Stimulated activated CD8-positive, alpha-beta memory T cell treated with anti-CD3 and anti-CD28 coated beads, Interleukin-12 subunit alpha, Interleukin-12 subunit beta, amount 100 ng/mL, for 24 hours (primary cell): Measurements from ENCODE around the gene RARG.

ENCODE experiments used
- DNase-seq: peaks from one replicate; pipeline ENCODE4 v3.0.0-alpha.2; 2020; ENCODE audit errors: extremely low read depth

The RARG gene

GRCh38 chr12:53231921-53232645 lies at the start of gene RARG:
Gene RARG, minus strand, starts transcription at chr12:53232209. Its CDS starts 4,664 bp downstream, at chr12:53227545.
- DNase-seq = no peak

GRCh38 chr12:53279888-53280498 lies 48.0 kb upstream of the RARG start:
- no peak for DNase-seq

- DNase-seq = no peak
Measured at GRCh38 chr12:53279283-53279869, 47.4 kb upstream of the RARG start.

GRCh38 chr12:53277981-53278380 lies 46.0 kb upstream of the RARG start:
- no peak for DNase-seq

- no peak for DNase-seq
Measured at GRCh38 chr12:53276511-53276910, 44.5 kb upstream of the RARG start.

GRCh38 chr12:53274445-53274844 lies 42.4 kb upstream of the RARG start:
- no peak for DNase-seq

- DNase-seq = no peak
Measured at GRCh38 chr12:53268630-53269562, 36.9 kb upstream of the RARG start.

GRCh38 chr12:53267999-53268629 lies 36.1 kb upstream of the RARG start, which contains the start of gene ESPL1:
Gene ESPL1, plus strand, starts transcription at chr12:53268299. Its CDS starts 468 bp downstream, at chr12:53268767.
- peak; percentile 67 for DNase-seq

- no peak for DNase-seq
Measured at GRCh38 chr12:53267306-53267998, 35.4 kb upstream of the RARG start.

GRCh38 chr12:53265783-53266182 lies 33.8 kb upstream of the RARG start:
- DNase-seq = no peak

GRCh38 chr12:53259891-53260290 lies 27.9 kb upstream of the RARG start:
- no peak for DNase-seq

- no peak for DNase-seq
Measured at GRCh38 chr12:53258541-53259539, 26.8 kb upstream of the RARG start.

GRCh38 chr12:53255996-53256395 lies 24.0 kb upstream of the RARG start:
- no peak for DNase-seq

GRCh38 chr12:53254816-53255545 lies 23.0 kb upstream of the RARG start:
- no peak for DNase-seq

GRCh38 chr12:53253298-53253697 lies 21.3 kb upstream of the RARG start:
- no peak for DNase-seq

- no peak for DNase-seq
Measured at GRCh38 chr12:53252349-53252916, 20.4 kb upstream of the RARG start.

GRCh38 chr12:53251477-53252348 lies 19.7 kb upstream of the RARG start:
- peak; percentile 32 for DNase-seq

GRCh38 chr12:53245286-53245685 lies 13.3 kb upstream of the RARG start:
- DNase-seq = no peak
